Stimulated activated CD8-positive, alpha-beta memory T cell treated with anti-CD3 and anti-CD28 coated beads, Interleukin-12 subunit alpha, Interleukin-12 subunit beta, amount 100 ng/mL, for 4 hours (primary cell): ENCODE data around the gene TMX2.

Experiments
- DNase-seq: peaks from one replicate; pipeline ENCODE4 v3.0.0-alpha.2; 2020; ENCODE audit warnings: low read depth

Gene TMX2

DNA sequence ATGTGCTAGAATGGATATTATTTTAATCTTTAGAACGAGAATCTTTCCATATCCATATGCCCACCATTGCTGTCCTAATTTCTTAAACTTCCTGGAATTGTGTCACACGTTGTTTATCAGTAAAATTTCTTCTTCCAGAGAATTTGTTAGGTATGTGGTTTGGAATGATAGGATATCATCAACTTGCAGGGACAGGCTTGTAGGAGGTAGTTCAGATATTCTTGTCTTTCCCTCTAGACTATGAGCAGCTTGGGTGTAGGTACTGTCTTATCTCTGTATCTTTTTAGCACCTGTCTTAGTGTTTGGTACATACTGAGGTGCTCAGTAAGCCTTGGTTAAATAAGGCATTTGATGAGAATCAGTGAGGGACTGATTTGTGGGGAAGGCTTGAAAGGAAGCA lies 52.6 kb downstream of the TMX2 start:
- DNase-seq = no peak

DNA sequence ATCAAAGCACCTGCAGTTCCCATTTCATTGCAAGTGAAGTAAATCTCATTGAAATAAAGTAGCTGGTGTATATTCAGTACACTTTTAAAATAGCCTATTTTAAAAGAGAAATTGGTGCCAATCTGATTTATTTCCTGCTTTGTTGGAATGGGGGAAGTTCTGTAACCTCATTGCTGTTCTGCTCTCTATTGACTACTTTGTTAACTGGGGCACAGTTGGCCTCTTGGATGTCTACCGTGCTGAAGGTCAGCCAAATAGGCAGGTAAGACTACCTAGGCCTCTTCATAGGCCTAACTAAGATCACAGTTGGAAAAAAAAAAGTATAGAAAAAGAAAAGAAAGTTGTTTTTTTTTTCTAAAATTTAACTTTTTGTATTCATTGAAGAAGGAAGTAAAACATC lies 58.4 kb downstream of the TMX2 start:
- DNase-seq = no peak

DNA sequence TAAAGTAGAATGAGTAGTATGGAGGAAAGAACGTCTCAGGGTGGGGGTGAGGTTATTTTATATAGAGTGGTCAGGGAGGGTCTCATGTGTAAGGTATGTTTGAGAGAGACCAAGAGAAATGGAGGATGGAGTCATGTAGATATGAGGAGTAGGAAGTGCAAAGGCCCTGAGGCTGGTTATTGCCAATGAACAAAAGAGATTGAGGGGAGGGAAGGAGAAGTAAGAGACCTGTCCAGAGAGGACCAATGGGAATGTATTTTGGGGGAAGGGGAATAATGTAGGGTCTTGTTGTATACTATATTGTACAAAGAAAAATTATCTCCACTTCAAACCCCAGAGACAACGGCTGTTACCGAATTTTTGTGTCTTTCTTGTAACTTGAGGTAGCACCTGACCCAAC lies 59.0 kb downstream of the TMX2 start:
- no peak for DNase-seq

DNA sequence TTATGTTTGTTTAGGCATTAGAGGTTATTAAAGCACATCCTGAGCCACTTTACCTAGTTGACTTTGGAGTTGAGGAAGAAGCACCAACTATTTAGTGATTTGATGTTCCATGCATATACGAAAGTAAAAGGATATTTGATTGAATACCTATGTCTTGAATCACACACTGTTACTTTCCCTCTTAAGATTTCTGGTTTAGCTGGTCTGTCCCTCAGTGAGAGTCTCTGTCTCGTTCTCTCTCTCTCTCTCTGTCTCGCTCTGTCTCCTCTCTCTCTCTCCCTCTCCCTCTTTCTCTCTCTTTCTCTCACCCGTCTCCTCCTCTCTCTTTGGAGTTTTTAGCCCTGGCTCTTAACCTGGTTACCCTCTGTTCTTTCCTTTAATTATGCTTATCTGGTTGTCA lies 60.2 kb downstream of the TMX2 start:
- no peak for DNase-seq

DNA sequence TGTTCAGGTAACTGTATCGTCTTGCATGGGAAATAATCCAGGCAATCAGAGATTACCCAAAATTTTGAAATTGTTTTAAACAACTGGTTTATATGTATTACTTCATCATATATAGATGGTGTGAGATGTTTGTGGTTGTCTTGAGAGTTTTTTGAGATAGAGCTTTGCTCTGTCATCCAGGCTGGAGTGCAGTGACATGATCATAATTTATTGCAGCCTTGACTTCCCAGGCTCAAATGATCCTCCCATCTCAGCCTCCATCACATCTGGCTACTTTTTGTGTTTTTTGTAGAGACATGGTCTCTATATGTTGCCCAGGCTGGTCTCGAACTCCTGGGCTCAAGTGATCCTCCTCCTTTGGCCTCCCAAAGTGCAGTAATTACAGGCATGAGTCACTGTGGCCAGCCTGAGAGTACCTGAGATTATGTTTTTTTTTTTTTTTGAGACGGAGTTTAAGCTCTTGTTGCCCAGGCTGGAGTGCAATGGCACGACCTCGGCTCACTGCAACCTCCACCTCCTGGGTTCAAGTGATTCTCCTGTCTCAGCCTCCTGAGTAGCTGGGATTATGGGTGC lies 60.7 kb downstream of the TMX2 start:
- no peak for DNase-seq

DNA sequence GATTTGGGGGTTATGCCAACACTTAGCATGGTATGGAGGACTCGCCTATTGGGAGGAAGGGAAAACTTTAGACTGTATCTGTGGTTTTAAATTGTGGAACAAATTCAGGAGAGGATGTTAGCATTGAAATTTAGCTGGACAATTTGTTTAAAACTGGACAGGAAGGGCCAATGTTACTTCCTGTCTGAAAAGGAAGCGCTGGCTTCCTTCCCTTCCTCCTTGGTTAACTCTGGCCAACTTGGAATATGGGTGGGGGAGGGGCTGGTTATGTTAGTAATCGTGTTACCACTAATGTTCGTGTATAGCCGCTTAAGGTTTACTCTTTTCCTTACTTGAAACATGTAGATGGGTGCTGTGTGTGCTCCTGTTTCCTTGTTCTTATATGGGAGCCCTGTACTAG lies 63.1 kb downstream of the TMX2 start:
- DNase-seq = no peak

DNA sequence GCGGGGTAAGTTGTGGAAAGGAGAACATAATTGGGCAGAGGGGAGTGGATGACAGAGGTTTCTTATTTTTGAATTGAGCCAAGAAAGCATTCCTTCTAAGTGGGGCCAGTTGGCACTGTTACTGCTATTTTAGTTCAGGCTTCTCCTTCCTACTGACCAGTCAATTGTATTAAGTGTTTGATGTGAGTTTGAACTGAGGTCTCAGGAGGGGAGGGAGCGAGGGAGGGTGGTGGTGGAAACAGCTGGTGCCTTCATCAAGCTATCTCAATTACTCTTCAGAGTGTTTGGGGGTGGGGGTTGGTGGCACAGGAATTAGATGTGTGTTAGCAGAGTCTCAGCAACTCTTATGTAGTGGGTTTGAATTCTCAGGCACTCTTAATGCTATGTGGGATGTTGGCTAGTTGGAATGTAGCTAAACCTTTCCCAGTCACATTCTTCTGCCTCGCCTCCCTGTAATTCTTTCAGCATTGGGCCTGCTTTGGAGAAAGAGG lies 63.7 kb downstream of the TMX2 start:
- no peak for DNase-seq

DNA sequence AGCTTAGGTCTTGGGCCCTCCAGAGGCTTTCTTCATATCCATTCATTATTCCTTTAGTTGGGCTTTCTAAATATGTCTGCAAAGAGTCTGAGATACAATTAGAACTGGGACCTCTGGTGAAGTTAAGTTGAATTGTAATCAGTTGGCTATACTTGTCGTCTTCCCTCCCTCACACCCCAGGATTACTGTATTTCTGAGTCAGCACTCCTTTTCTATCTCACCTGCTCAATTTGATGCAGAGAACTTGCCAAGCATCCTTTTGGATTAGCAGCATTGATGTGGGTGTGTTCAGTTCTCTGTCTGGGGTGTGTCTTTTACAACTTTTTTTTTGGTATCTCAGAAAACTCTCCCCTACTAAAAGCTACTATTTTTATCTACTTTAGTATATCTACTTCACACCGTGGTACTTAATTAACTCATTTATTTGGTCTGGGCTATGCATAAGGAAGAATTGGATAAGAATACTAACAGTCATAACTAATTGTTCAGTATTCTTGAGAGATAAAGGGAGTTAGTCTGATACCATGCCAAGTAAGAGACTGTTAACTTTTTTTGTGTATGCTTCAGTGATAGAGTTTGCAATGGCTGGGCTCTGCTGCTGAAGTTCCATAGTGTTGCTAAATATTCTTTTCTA lies 64.3 kb downstream of the TMX2 start:
- no peak for DNase-seq

DNA sequence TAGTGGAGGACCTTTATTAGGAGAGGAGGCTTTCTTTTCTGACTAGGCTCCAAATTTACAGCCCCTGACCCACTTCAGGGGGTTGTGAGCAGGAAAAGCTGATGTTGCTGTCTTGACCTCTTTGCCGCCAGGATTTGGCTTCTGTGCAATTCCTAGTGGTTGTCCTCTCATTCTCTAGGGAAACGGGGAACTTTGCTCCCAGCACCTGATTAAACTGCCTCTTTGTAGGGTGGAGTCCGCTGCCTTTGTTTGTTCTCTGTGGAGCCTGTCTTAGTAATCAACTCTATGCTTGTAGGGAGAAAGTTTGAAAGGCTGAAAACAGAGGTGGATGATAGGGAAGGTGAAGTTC lies 65.5 kb downstream of the TMX2 start:
- DNase-seq = no peak

DNA sequence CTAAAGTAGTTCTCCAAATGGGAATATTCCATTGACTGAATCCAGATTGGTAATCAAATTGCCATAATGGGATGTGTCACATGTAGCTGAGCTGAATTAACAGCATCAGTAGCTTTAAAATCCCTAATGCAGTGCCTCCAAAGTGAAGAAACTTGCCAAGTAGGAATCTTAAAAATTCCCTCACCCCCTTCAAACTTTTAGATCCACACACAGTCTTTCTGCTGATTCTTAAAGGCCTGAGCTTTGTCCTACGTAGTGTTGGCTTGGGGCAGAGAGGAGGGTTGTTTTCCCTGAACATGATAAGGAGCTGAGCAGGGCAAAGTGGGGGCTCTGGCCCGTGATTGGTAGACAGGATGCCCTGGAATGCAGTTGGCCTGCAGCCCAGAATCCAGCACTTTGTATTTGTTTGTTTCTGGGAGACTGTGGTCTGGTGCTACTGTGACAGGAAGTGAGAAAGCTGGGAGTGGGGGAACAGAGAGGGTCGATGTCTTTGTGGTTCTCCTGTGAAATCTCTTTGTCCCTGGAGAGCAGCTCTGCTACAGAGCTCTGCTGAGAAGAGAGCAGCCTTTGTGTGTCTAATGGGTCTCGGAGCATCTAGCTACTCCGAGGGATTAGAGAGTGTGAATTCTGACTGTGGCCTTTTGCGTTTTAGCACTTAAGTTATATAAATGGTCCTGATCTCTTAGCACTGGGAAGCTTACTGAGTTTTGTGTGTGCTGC lies 66.1 kb downstream of the TMX2 start:
- no peak for DNase-seq

DNA sequence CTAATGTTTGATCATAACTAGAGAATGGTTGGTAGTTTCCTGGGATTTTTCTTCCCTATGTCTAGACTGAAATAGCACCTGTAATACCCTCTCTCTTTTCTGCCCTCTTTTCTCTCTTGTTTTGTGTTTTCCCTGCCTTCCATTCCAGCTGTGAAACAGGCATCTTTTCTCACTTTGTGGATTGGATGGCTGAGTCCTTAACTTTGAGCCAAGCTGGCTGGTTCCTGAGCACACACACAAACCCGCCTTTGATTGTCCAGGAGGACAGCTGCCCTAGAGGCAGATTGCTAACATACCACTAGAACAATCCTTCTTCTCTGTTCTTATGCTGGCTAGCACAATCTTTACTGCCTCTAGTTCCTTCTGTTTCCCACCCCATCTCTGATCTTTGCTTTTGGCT lies 66.9 kb downstream of the TMX2 start:
- DNase-seq = no peak

DNA sequence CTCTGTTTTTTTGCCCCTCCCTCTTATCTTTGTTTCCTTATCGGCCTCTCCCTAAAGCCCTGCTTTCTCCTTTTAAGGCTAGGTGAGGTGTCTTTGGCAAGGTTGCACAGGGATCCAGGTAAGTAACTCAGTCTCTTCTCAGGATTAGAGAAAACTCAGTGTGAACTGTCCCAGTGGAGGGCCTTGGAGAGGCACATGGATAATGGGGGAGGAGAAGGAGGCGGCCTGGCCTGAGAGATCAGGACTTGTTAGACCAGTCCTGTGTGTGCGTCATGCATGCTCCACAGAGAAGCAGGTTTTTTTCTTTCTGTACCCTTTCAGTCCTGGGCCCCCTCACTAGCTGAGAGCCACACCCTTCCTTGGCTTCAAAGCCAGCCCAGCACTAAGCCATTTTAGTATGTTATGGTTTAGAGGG lies 69.1 kb downstream of the TMX2 start:
- DNase-seq = no peak

DNA sequence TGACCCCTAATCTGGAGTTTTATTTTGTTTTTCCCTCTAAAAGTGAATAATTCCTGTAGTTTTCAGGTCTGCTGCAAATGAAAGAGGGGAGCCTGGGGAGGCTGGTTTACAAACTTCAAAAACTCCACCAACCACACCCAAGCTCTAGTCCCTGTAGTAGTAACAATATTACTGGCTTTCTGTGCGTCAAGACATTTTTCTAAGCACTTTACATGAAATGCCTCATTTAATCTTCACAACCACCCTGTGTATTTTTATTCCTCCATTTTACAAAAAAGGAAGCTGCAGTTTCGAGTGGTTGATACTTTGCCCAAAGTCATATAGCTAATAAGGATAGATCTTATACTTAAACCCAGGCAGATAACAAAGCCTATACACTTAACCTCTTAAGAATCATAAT lies 72.7 kb downstream of the TMX2 start:
- no peak for DNase-seq

DNA sequence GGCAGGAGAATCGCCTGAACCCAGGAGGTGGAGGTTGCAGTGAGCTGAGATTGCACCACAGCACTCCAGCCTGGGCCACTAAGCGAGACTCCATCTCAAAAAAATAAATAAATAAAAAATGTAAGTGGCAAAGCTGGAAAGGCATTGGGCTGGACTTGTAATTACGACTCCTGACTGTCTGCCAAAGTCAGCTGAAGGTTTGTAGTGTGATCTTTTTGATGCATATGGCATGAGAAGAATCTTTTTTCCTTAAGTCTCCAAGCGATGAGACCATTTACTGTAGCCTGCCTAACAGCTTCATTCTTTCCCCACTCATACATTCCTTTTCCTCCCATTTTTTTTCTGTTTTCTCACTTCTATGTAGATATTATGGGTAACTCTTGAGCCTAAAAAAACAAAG lies 74.0 kb downstream of the TMX2 start:
- DNase-seq = no peak

DNA sequence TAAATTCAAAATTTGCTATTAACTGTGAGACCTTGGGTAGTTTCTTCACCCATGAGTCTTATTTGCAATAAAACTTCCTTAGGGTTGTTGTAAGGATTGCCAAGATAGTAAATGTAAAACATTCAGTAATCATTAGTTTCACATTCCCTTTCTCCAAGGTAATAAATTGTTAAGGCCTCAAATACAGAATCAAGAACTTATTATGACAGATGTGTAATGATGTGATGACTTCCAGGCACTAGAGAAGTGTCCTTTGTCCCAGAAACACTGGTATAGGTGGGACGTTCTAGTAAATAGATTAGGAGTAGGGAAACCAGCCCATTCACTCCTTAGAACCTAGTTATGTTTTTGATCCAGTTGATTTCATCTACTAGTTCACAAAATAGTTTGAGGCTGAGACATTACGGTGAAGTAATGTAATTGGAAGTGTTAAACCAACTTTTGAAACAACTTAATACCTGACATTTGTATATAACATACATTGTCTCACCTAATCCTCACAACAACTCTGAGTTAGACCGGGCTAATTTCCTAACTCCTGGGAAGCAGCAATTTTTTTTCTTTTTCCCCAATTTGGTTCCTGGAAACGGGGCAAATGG lies 74.7 kb downstream of the TMX2 start:
- no peak for DNase-seq

DNA sequence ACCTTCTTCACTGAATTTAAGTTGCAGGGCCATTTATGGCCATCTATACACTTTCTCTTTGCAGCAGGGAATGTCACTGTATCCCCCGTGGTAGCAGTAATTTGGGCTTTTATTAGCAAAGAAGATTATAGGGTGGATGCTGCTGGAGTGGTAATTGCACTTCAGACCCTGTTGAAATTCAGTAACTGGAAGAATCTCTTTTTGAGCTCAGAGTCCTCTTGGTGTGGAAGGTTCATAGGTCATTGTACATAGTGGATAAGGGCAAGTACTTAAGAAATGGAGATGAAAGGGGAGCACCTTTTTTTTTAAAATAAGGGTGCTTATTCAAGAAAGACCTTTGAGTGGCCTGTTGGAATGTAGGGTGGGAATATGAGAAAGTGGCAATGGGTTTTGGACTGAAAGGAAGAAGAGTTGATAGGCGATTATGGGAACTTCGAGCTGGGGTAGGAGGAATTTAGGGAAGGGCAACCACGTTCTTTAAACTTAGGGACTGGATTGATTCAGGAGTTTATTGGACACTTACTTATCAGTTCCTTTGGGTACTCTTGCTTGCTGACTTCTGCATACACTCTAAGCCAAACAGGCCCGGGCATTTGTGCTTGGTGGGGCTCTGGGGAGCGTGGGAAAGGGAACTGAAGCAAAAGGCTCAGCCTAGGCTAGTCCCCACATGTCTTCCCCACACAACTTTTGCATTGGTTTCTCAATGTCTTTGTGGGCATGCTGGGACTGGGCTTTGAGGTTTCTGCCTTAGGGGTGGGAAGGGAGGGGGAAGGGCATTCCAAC lies 75.7 kb downstream of the TMX2 start:
- DNase-seq = no peak

DNA sequence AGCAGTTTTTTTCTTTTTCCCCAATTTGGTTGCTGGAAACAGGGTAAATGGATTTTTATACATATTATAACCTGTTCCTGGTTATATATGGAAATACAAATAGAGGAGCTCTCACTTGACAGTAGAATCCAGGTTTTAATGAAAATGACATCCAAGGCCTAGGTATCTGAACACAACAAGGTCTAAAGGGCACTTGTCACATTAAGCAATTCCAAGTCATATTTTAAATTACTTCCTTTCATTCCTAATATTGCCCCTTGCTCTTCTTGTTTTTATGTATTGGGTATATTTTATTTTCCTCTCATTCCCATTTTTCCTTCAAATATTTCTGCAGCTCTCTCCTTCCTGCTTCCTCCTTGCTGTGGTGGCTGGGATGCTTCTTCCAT lies 76.3 kb downstream of the TMX2 start:
- DNase-seq = no peak
